Motor neuron (in vitro differentiated cells): ENCODE results near the gene PNPLA2. TPM values are rescaled to one million over a fixed set of nuclear protein-coding genes. Genes with fewer than 3 reads are reported as not detected.

Source experiments
- ATAC-seq, 8 experiments: fragments of 200-7000 bp; cut with Tn5 transposase; replicated peaks in 6 of 8; 2 replicates each; pipeline ENCODE4 v1.8.0; 2021; ENCODE audit warnings: mild to moderate bottlenecking in 8 of 8, moderate library complexity in 8 of 8
- H3K27ac ChIP-seq, 2 donors: fragments of 250-450 bp; sonication (Bioruptor Pico); 2 replicates each; pipeline ENCODE4 v1.9.0; 2021; ENCODE audit warnings: antibody characterized with exemption in 2 of 2, mild to moderate bottlenecking in 2 of 2, moderate library complexity in 1 of 2
- H3K4me1 ChIP-seq, 2 donors: fragments of 250-450 bp; sonication (Bioruptor Pico); replicated peaks in 1 of 2; 2 replicates each; pipeline ENCODE4 v1.6.1; 2021; ENCODE audit warnings: antibody characterized with exemption in 2 of 2, mild to moderate bottlenecking in 2 of 2, moderate library complexity in 1 of 2
- H3K4me3 ChIP-seq, 5 donors: fragments of 250-450 bp; sonication (Bioruptor Pico); 2 replicates each; pipeline ENCODE4 v1.9.0; 2021; ENCODE audit warnings: antibody characterized with exemption in 5 of 5, mild to moderate bottlenecking in 5 of 5, moderate library complexity in 4 of 5
- WGBS, 10 experiments: fragments of 450-650 bp; shearing (Covaris generic); methylation state at CpG; one replicate each; pipeline ENCODE4 v1.0.0; 2022; 5-methylcytosine and 5-hydroxymethylcytosine counted together
- in situ Hi-C, 9 experiments: fragments of 400-800 bp; cut with MboI; loops; one replicate each; pipeline ENCODE4 v1.15.0; 2021; ENCODE audit warnings: low sequenced_read_pairs in 9 of 9, low pct_unique_long_range_greater_than_20kb in 2 of 9; ENCODE audit not compliant: unreplicated experiment in 9 of 9
- total RNA-seq, 8 experiments: library from RNA; unstranded; fragments of 300-600 nt; gene quantifications; 2 replicates each; pipeline versions ENCODE4 v1.2.3 to v1.2.4, GENCODE V29; 2022

Gene PNPLA2, protein sequence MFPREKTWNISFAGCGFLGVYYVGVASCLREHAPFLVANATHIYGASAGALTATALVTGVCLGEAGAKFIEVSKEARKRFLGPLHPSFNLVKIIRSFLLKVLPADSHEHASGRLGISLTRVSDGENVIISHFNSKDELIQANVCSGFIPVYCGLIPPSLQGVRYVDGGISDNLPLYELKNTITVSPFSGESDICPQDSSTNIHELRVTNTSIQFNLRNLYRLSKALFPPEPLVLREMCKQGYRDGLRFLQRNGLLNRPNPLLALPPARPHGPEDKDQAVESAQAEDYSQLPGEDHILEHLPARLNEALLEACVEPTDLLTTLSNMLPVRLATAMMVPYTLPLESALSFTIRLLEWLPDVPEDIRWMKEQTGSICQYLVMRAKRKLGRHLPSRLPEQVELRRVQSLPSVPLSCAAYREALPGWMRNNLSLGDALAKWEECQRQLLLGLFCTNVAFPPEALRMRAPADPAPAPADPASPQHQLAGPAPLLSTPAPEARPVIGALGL
- 10 to 100 TPM in 7 of 8 experiments, 1 to 10 TPM in 1; 5.2 to 58.7 (median 13.1) TPM for total RNA-seq

DNA sequence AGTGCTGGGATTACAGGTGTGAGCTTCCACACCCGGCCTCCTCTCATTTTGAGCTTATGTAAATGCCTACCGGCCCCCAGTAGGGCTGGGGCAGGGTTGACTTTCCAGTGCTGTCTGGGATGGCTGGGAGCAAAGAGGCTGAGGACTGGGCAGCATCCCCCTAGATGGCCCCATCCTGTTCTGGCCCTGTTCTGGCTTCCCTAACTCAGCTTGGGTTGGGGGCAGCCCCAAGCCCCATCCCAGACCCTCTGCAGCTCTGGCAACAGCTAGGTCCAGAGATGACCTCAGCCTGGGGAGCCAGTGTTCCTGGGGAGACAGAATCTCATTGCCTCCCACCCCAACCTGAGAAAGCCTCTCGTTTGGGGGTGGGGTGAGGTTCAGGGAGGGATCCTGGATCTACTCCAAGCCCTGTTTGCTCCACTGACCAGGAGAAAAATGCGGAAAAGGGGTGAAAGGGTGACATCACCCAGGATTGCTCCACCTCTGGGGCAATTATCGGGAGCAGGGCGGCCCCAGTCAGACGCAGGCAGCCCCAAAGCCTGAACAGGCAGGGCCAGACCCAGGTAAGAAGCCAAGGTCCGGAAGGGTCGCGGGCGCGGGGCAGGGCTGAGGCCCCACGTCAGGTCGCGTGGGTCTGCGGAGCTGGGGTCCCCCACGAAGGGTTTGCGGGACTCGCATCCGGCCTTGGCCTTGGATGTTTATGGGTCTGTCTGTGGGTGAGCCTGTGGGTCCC lies at the start of gene PNPLA2:
Gene PNPLA2, plus strand, starts transcription at position 519 of the 733 bp plus-strand sequence. CDS start 805 bp downstream, outside the sequence.
- in situ Hi-C loops = no loop called here
- H3K4me3 ChIP-seq = peak within 1 kb of the TSS; percentile 48 to 91 (median 88)
- H3K27ac ChIP-seq = peak within 1 kb of the TSS; percentile 76 to 82
- ATAC-seq = peak in 3 of 8 experiments; percentile 0 to 9 (median 5)
- peaks cover 17 to 18% of the 10 kb centered on the region in 2 donors for H3K4me1 ChIP-seq
- WGBS, 10 experiments = 30% methylated on average over 2 of the region's 20 CpGs; no CpG with 5 or more reads in 9 of the 10 experiments

DNA sequence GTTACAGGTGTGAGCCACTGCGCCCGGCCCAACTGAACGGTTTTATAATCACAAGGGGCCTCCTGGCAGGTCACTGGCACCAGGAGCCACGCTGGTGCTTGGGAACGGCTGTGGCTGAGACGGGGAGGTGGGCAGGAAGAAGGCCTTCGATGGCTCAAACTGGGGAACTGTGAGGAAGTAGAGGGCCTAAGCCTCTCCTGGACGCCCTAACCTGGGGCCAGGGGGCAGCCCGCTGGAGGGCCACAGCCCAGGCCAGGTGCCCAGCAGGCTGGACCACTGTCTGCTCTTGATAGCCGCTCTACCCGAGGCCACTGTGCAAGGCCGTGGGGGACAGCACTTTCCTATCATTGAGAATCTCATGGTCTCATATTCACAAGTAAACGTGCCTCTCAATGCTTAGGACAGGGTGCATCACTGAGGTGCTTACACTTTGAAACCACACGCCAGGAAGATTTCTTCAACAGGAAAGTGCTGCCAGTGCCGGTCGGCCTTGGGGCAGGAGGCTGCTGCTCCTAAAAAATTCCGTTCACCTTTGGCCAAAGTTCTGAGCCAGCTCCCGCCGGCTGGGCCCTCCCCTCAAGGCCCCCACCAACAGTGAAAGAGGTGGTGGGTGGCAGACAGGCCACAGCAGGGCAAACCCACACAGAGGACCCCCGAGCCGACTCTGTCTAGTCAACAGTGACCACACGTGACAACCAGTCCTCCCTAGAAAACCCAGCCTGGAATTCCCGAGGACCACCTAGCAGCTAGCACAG lies 48.6 kb upstream of the PNPLA2 start:
- H3K27ac ChIP-seq = no peak overlapping the region
- no peaks in the 10 kb centered on the region for H3K4me1 ChIP-seq
- no peak overlapping the region for H3K4me3 ChIP-seq
- in situ Hi-C loops = loop anchor here in 1 of 9 experiments (25.0 kb wide), 1 partner anchor 208 kb away; the partner anchor contains the start of genes LMNTD2 and RASSF7
- ATAC-seq = no peak
- WGBS, 10 experiments = 80 to 100% (median 97%) methylated on average over 1 to 6 of the region's 23 CpGs; no CpG with 5 or more reads in 2 of the 10 experiments

DNA sequence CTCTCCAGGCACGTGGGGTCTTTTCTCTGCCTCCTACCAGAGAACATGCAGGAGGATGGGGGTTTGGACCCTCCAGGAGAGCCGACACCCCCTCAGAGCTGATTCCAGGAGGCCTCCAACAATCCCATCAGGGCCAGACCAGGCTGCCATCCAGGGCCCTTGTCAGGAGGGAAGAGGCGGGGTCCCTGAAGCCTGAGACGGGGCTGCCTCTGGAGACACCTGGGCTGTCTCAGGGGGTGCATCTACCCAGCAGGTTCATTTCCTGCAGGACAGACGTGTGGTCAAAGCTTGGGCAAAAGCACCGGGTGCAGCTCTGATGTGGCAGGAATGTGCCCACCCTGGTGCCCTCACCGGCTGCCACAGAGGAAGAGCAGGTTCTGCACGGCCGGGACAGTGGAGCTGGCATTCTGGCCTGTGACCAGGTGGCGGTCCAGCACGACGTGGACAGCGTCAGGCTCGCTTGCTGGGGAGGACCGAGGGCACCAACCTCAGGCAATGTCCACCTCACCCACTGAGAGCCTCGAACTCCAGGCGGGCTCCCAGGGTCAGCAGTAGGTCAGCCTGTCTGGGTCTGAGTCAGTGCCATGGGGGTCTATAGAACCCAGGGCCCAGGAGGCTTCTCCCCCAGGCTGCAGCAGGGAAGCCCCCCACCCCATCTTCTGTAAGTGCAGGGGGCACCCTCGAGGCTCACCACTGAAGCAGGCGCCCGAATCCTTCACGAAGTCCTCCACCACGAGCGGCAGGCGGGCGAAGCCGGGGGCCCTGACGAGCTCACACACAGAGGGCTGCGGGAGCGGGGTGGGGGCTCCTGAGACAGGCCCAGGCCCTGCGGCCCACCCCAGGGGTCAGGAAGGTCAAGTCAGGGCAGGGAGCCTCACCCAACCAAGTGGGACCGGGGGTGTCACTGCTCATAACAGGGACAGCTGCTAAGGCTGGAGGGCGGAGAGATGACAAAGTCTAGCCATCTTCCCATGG lies 47.8 kb upstream of the PNPLA2 start:
- in situ Hi-C loops = loop anchor here in 1 of 9 experiments (25.0 kb wide), 1 partner anchor 209 kb away; the partner anchor contains the start of genes LMNTD2 and RASSF7
- WGBS, 10 experiments = 80 to 100% (median 90%) methylated on average over 2 to 4 of the region's 32 CpGs; no CpG with 5 or more reads in 5 of the 10 experiments
- peak in 2 of 8 experiments; percentile 4 to 16 for ATAC-seq
- Histone ChIP-seq H3K4me1 (peaks cover 7 to 8% of the 10 kb centered on the region in 2 donors), H3K27ac (no peak overlapping the region), H3K4me3 (no peak overlapping the region)

DNA sequence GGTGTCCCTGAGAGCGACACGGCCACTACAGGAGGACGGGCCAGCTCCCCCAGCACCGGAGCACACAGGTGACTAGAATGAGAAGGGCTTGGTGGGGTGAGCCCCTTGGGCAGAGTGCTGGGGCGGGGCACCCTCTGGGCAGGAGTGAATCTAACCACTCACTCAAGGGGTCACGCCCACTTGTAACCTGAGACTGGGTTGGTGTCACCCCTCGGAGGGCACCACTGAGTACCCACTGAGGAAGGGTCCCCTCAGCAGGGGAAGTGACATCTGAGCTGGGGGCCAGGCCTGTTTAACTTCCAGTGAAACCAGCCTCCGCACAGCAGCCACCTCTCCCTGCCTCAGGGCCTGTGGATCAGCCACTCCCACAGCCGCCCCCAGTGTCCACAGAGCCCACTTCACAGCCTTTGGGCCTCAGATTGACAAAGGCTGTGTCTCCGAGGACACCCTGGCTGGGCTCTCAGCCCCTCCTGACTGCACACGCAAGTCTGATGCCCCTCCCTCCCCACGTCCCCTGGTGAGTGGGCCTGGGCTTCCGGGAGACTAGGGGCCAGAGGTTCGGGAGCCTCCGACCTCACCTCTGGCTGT lies 47.0 kb upstream of the PNPLA2 start:
- Histone ChIP-seq H3K27ac (no peak overlapping the region), H3K4me3 (no peak overlapping the region), H3K4me1 (peaks cover 11 to 12% of the 10 kb centered on the region in 2 donors)
- ATAC-seq = peak in 2 of 8 experiments; percentile 3 to 6
- in situ Hi-C loops = loop anchor here in 1 of 9 experiments (25.0 kb wide), 1 partner anchor 209 kb away; the partner anchor contains the start of genes LMNTD2 and RASSF7
- WGBS, 10 experiments = 60 to 80% methylated on average over 1 of the region's 15 CpGs; no CpG with 5 or more reads in 8 of the 10 experiments

DNA sequence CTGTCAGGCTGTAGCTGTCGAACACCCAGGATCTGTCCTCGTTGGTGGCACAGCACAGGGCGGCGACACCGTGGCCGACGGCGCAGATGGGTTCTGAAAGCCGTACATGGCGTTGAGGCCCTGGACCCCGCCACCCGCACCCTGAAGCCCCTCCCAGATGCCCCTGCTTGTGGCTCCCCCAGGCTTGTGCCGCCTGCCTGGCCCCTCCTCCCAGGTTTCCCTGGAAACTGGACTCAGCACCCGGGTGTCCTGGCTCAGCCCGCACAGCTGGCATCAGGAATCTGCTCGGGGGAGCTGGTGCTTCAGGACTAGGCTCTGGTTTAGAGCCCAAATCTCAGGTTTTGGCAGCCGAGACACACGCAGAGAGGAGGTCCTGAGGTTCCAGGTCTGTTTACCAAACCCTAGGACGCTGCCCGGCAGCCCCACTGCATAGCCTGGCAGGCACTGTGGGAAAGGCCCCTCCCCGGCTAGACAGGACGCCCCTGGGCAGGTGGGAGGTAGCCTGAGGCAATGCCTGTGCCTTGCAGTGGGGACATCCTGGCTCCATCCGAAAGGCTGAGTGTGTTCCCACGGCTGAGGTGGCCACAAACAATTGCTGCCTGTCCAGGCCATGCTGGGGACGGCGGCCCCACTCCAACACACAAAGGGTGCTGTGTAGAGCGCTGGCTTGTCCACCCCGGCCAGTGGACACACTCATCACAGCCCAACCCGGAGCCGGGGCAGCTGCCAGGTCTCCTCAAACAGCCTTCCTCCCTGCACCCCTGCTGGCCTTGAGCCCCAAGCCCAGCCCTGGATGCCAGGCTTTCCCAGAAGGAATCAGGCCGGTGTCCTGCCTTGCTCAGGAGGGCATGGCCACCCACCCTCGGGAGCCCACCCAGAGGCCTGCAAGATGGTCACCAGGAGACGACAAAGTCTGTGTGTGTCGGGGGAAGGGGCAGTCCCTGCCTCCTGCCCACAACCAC lies 46.0 kb upstream of the PNPLA2 start:
- peak in 1 of 8 experiments; percentile 2 for ATAC-seq
- H3K4me3 ChIP-seq = no peak overlapping the region
- no peak overlapping the region for H3K27ac ChIP-seq
- peaks cover 11 to 12% of the 10 kb centered on the region in 2 donors for H3K4me1 ChIP-seq
- WGBS, 10 experiments = 100% methylated on average over 1 of the region's 34 CpGs; no CpG with 5 or more reads in 8 of the 10 experiments
- in situ Hi-C loops = loop anchor here in 1 of 9 experiments (25.0 kb wide), 1 partner anchor 210 kb away; the partner anchor contains the start of genes LMNTD2 and RASSF7

DNA sequence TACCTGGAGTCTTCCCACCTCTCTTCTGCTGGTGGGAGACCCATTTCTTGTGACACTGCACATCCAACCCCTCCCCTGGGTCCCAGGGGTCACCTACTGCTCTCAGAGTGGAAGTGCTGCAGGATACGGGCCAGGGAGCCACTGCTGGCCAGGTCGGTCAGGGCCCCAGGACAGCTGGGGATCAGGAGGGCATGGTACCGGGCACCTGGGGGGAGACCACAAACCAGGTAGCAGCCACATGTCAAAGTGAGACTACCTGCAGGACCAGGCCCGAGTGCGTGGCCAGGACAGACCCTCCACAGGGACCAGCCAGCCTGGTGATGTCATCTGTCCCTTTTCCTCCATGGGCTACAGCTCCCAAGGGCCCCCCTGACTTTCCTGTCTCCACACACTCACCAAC lies 45.3 kb upstream of the PNPLA2 start:
- Histone ChIP-seq H3K27ac (no peak overlapping the region), H3K4me3 (no peak overlapping the region), H3K4me1 (peaks cover 15 to 16% of the 10 kb centered on the region in 2 donors)
- ATAC-seq = no peak
- in situ Hi-C loops = loop anchor here in 1 of 9 experiments (25.0 kb wide), 1 partner anchor 211 kb away; the partner anchor contains the start of genes LMNTD2 and RASSF7
- WGBS, 10 experiments = 89 to 100% (median 100%) methylated on average over 1 to 4 of the region's 5 CpGs; no CpG with 5 or more reads in 7 of the 10 experiments

DNA sequence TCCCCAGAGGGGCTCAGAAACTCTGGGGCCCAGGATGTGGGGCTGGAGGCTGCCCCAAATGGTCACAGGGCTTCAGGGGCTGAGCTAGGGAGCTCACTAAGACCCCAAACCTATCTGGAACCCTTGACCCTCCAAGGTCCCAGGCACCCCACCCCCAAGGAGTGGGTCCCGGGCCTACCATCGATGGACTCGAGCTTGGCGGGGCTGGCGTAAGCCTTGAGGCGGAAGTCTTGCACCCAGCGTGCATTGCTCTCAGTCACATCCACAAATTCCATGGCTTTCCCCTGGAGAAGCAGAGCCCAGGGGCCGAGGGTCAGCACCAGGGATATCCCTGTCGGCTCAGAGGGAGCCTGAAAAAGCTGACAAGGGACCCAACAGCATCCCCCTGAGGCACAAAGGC lies 44.9 kb upstream of the PNPLA2 start:
- in situ Hi-C loops = loop anchor here in 1 of 9 experiments (25.0 kb wide), 1 partner anchor 212 kb away; the partner anchor contains the start of genes LMNTD2 and RASSF7
- H3K27ac ChIP-seq = no peak overlapping the region
- H3K4me3 ChIP-seq = no peak overlapping the region
- ATAC-seq = no peak
- 86 to 100% (median 100%) methylated on average over 1 to 4 of the region's 9 CpGs; no CpG with 5 or more reads in 7 of the 10 experiments for WGBS, 10 experiments
- peaks cover 16 to 17% of the 10 kb centered on the region in 2 donors for H3K4me1 ChIP-seq

DNA sequence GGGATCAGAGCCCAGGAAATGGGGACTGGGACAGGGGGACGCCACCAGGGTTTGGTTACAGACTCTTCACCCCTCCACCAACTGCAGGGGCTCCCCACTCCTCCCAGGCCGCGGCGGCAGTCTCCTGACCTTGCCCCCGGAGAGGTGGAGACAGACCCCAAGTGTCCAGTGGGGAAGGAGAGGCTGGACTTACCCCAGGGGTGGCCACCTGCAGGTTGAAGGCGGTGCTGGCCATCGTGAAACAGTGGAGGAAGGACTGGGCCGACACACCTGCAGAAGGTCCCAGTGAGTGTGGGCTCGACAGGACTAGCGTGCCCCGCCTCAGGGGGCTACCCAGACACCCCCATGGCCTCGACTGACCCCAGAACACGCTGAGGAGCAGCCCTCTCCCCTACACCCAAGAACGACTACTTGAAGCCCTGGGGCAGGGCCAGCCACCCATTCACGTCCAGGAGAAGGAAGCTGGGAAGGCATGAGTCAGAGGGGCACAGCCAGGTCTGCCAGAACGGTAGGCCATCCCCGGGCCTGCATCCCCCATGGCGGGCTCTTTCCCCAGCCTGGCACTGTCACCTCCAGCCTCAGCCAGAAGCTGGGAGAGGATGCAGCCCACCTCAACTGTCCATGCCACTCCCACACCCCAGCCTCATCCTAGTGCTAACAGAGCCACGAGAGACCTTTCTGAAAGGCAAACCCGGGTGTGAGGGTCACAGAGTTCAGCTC lies 43.7 kb upstream of the PNPLA2 start:
- Histone ChIP-seq H3K4me3 (no peak overlapping the region), H3K27ac (no peak overlapping the region), H3K4me1 (peaks cover 16 to 17% of the 10 kb centered on the region in 2 donors)
- peak in 1 of 8 experiments; percentile 2 for ATAC-seq
- in situ Hi-C loops = loop anchor here in 1 of 9 experiments (25.0 kb wide), 1 partner anchor 213 kb away; the partner anchor contains the start of genes LMNTD2 and RASSF7
- WGBS, 10 experiments = 7 to 100% (median 90%) methylated on average over 1 to 8 of the region's 20 CpGs; no CpG with 5 or more reads in 5 of the 10 experiments

DNA sequence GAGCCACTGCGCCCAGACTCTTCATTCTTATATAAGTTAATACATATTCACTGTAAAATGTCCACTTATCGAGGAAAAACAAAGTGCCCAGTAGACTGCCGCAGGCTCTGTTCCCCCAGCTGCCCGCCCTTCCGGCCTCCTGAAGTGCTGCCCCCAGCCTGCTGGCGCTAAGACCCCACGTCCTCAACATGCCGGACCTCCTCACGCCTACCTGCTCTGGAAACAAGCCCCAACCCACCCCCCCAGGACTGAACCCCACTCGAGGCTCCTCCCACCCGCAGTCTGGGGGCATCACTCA lies 42.5 kb upstream of the PNPLA2 start:
- 18 to 43% (median 20%) methylated on average over 2 of the region's 11 CpGs; no CpG with 5 or more reads in 7 of the 10 experiments for WGBS, 10 experiments
- in situ Hi-C loops = no loop called here
- Histone ChIP-seq H3K4me3 (peak overlapping the region; percentile 80 to 98 (median 97)), H3K4me1 (peaks cover 16 to 17% of the 10 kb centered on the region in 2 donors), H3K27ac (no peak overlapping the region)
- ATAC-seq = peak in 1 of 8 experiments; percentile 1
